ENCODE measurements around the gene NDE1. TPM values are rescaled to one million over a fixed set of nuclear protein-coding genes. Genes with fewer than 3 reads are reported as not detected.

NDE1 gene
- total and polyA plus RNA-seq, 2 donors (not counting 3 experiments of a cell fraction or from before 2014, with no cell fraction given), result 28.0 to 90.2 TPM

- Histone ChIP-seq H3K36me3 (ENCODE audit: control insufficient read depth in 2 of 2, extremely low read depth in 1 of 2, insufficient read depth in 2 of 2, low read length in 2 of 2) (peaks cover 25 to 30% of the 10 kb centered on the region in 2 experiments), H3K27ac (ENCODE audit: insufficient read depth, low read depth, low read length) (no peak overlapping the region), H3K4me2 (ENCODE audit: insufficient read depth, low read length) (no peak overlapping the region), H2AFZ (ENCODE audit: low read depth, low read length) (no peak overlapping the region), H3K79me2 (ENCODE audit: control insufficient read depth, insufficient read depth, low read length) (no peaks in the 10 kb centered on the region), H4K20me1 (replicated peaks; ENCODE audit: control insufficient read depth, extremely low read depth, insufficient read depth, low read length) (no peaks in the 10 kb centered on the region), H3K9ac (replicated peaks; ENCODE audit: extremely low read depth, insufficient read depth, low read length) (no peak overlapping the region), H3K9me1 (replicated peaks; ENCODE audit: control insufficient read depth, extremely low read depth, insufficient read depth, low read length) (no peaks in the 10 kb centered on the region), H3K9me3 (replicated peaks; ENCODE audit: control insufficient read depth, insufficient read depth, low read length) (no peaks in the 10 kb centered on the region), H3K4me3 (replicated peaks in 1 of 3; ENCODE audit: insufficient read depth in 1 of 3, low read depth in 1 of 3, low read length in 3 of 3) (no peak overlapping the region), H3K27me3 (ENCODE audit: control insufficient read depth in 2 of 2, insufficient read depth in 2 of 2, low read length in 2 of 2) (no peaks in the 10 kb centered on the region), H3K4me1 (ENCODE audit: control insufficient read depth, extremely low read depth, insufficient read depth, low read length) (no peaks in the 10 kb centered on the region)
- BruUV-seq (replicated peaks), result no TSS peak
- TF ChIP-seq CTCF (IDR thresholded peaks at IDR 0.05; ENCODE audit: extremely low read depth in 1 of 2, insufficient read depth in 1 of 2, low read depth in 1 of 2, low read length in 2 of 2) (no peak), MYC (IDR thresholded peaks at IDR 0.05; ENCODE audit: low read depth, low read length) (no peak), POLR2A (IDR thresholded peaks at IDR 0.05; ENCODE audit: low read depth, low read length) (no peak), FOS (IDR thresholded peaks at IDR 0.05; ENCODE audit: borderline replicate concordance, insufficient read depth, low read length) (no peak), JUN (IDR thresholded peaks at IDR 0.05; ENCODE audit: borderline replicate concordance, insufficient read depth, insufficient read length, low read depth) (no peak), EZH2 (IDR thresholded peaks at IDR 0.05; ENCODE audit: borderline replicate concordance, low read depth, low read length, severe bottlenecking) (no peak), POLR2AphosphoS5 (IDR thresholded peaks at IDR 0.05; ENCODE audit: insufficient read depth, low read depth, low read length) (no peak), MAX (IDR thresholded peaks at IDR 0.05; ENCODE audit: insufficient read depth, insufficient read length) (no peak), GATA2 (IDR thresholded peaks at IDR 0.05; ENCODE audit: insufficient read depth, insufficient read length, low read depth, low read length) (no peak)
- DNase-seq (ENCODE audit: low read depth, low spot score) (no peak), FAIRE-seq (no peak)
- CTCF ChIA-PET, result interaction anchor here (2.3 kb wide), 2 partner anchors 10 to 13 kb away, joined by 8 to 9 read pairs; no protein-coding TSS in a partner anchor
- dilution Hi-C loops (cut with MboI; ENCODE audit: extremely low pct_ligation_motif_present, low sequenced_read_pairs), result no loop called here
- POLR2A ChIA-PET, result no interaction called here
- intact Hi-C loops (cut with micrococcal nuclease), result no loop called here
Measured at GRCh38 chr16:15694499-15694898, 44.5 kb downstream of the NDE1 start.

All from endothelial cell of umbilical vein (primary cell).